C4-2B (cell line): ENCODE results near the gene PDGFRB.

Experiments
- H3K27ac ChIP-seq: fragments of 450-650 bp; 2 replicates; pipeline ENCODE4 v1.5.1; 2017
- CTCF ChIP-seq: fragments of 450-650 bp; conservative IDR thresholded peaks from 2 replicates; pipeline ENCODE4 v1.5.1; 2017; ENCODE audit warnings: mild to moderate bottlenecking
- ZFX ChIP-seq: fragments of 450-650 bp; IDR thresholded peaks from 2 replicates; pipeline ENCODE4 v1.6.1; 2017

The PDGFRB gene

GRCh38 chr5:150181027-150181426 lies 25.4 kb upstream of the PDGFRB start:
- H3K27ac ChIP-seq, result no peak overlapping the region
- TF ChIP-seq ZFX (no peak), CTCF (no peak)

GRCh38 chr5:150180241-150181026 lies 24.8 kb upstream of the PDGFRB start:
- no peak overlapping the region for H3K27ac ChIP-seq
- TF ChIP-seq CTCF (no peak), ZFX (no peak)

GRCh38 chr5:150179019-150179620 lies 23.5 kb upstream of the PDGFRB start:
- no peak overlapping the region for H3K27ac ChIP-seq
- TF ChIP-seq ZFX (no peak), CTCF (no peak)

- H3K27ac ChIP-seq, result no peak overlapping the region
- TF ChIP-seq CTCF (no peak), ZFX (no peak)
These were observed 22.6 kb upstream of the PDGFRB start for GRCh38 chr5:150178262-150178661.

- no peak overlapping the region for H3K27ac ChIP-seq
- TF ChIP-seq ZFX (no peak), CTCF (no peak)
These were observed 22.1 kb upstream of the PDGFRB start for GRCh38 chr5:150177721-150178120.

- TF ChIP-seq ZFX, result no peak
- no peak for TF ChIP-seq CTCF
- H3K27ac ChIP-seq, result no peak overlapping the region
These were observed 21.3 kb upstream of the PDGFRB start for GRCh38 chr5:150176745-150177477.

- TF ChIP-seq CTCF (no peak; the same call in 1 of the 2 replicates), ZFX (no peak)
- H3K27ac ChIP-seq, result no peak overlapping the region
These were observed 19.9 kb upstream of the PDGFRB start for GRCh38 chr5:150175536-150175935.
